Measurements from ENCODE around the gene RFNG. TPM values are rescaled to one million over a fixed set of nuclear protein-coding genes. Genes with fewer than 3 reads are reported as not detected.

The RFNG gene
- total and polyA plus RNA-seq, 9 donors = 20.9 to 61.3 (median 44.7) TPM

DNA sequence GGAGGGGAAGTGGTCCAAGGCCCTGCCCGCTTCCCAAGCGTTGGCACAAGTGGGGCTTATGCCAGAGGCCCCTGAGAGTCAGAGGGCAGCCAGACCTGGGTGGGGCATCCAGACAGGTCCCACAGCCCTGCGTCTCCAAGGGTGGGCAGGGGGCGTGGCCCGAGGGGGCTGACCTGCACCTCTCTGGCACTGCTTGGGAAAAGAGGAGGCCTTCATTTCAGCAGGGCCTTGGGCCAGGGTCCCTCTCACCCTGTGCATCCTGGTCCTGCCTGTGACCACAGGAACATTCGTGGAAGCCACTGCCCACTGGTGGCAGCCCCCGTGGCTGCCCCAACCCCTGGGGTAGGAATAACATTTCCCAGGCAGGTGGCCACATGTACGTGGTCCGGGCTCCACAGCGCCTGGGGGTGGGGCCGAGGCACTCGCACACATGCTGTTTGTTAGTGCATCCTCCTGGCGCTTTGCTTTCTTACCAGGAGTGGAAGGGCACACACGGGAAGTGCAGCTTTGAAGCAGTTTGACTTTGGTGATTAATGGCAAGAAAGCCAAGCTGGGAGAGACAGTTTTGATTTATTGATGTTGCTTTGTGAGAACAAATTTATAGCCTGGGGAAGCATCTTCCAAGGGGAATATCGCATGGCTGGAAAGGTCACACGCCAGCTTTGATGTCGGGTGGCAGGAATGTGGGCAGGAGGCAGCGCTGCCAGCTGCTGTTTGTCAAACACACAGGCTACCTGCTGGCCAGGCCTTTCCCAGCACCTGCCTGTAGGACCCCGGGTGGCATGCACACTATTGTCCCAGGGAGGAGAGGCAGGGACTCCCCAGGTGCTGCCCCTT lies 33.2 kb downstream of the RFNG start:
- Histone ChIP-seq H3K4me1 (ENCODE audit: insufficient read depth) (peaks cover 3% of the 10 kb centered on the region), H3K36me3 (no peaks in the 10 kb centered on the region), H3K27ac (no peak overlapping the region), H3K27me3 (no peaks in the 10 kb centered on the region), H3K4me3 (no peak overlapping the region), H3K9me3 (no peaks in the 10 kb centered on the region)
- TF ChIP-seq EP300 (IDR thresholded peaks at IDR 0.05) (no peak), POLR2A (IDR thresholded peaks at IDR 0.05) (no peak)
- TF ChIP-seq, protein P1, sequence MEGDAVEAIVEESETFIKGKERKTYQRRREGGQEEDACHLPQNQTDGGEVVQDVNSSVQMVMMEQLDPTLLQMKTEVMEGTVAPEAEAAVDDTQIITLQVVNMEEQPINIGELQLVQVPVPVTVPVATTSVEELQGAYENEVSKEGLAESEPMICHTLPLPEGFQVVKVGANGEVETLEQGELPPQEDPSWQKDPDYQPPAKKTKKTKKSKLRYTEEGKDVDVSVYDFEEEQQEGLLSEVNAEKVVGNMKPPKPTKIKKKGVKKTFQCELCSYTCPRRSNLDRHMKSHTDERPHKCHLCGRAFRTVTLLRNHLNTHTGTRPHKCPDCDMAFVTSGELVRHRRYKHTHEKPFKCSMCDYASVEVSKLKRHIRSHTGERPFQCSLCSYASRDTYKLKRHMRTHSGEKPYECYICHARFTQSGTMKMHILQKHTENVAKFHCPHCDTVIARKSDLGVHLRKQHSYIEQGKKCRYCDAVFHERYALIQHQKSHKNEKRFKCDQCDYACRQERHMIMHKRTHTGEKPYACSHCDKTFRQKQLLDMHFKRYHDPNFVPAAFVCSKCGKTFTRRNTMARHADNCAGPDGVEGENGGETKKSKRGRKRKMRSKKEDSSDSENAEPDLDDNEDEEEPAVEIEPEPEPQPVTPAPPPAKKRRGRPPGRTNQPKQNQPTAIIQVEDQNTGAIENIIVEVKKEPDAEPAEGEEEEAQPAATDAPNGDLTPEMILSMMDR (IDR thresholded peaks at IDR 0.05) = no peak
- 70 to 75% (median 72%) methylated on average over 19 of the region's 19 CpGs for WGBS, 3 donors
- intact Hi-C loops (cut with DNase I) = loop anchor here in 2 of 4 donors (5.0 kb wide), 1 partner anchor 56 kb away; the partner anchor contains the start of gene NOTUM (in 2 of the 2)
- DNase-seq = no peak

- Histone ChIP-seq H3K4me3 (no peak overlapping the region), H3K36me3 (no peaks in the 10 kb centered on the region), H3K4me1 (ENCODE audit: insufficient read depth) (peaks cover 3% of the 10 kb centered on the region), H3K27ac (no peak overlapping the region), H3K27me3 (no peaks in the 10 kb centered on the region), H3K9me3 (no peaks in the 10 kb centered on the region)
- 78 to 89% (median 82%) methylated on average over 12 to 13 of the region's 13 CpGs for WGBS, 3 donors
- intact Hi-C loops (cut with DNase I) = loop anchor here in 2 of 4 donors (5.0 kb wide), 1 partner anchor 55 kb away; the partner anchor contains the start of gene NOTUM (in 2 of the 2)
- TF ChIP-seq, protein P1 (IDR thresholded peaks at IDR 0.05) = no peak
- TF ChIP-seq POLR2A (IDR thresholded peaks at IDR 0.05) (no peak), EP300 (IDR thresholded peaks at IDR 0.05) (no peak)
- DNase-seq = no peak
Observed at GRCh38 chr17:82017612-82018151, 33.9 kb downstream of the RFNG start.

- TF ChIP-seq EP300 (IDR thresholded peaks at IDR 0.05) (no peak), POLR2A (IDR thresholded peaks at IDR 0.05) (no peak)
- TF ChIP-seq, protein P1 (IDR thresholded peaks at IDR 0.05) = no peak
- no peaks in the 10 kb centered on the region for H3K27me3 ChIP-seq
- intact Hi-C loops (cut with DNase I) = loop anchor here in 2 of 4 donors (5.0 kb wide), 1 partner anchor 55 kb away; the partner anchor contains the start of gene NOTUM (in 2 of the 2)
Observed at GRCh38 chr17:82016875-82017459, 34.6 kb downstream of the RFNG start.

DNA sequence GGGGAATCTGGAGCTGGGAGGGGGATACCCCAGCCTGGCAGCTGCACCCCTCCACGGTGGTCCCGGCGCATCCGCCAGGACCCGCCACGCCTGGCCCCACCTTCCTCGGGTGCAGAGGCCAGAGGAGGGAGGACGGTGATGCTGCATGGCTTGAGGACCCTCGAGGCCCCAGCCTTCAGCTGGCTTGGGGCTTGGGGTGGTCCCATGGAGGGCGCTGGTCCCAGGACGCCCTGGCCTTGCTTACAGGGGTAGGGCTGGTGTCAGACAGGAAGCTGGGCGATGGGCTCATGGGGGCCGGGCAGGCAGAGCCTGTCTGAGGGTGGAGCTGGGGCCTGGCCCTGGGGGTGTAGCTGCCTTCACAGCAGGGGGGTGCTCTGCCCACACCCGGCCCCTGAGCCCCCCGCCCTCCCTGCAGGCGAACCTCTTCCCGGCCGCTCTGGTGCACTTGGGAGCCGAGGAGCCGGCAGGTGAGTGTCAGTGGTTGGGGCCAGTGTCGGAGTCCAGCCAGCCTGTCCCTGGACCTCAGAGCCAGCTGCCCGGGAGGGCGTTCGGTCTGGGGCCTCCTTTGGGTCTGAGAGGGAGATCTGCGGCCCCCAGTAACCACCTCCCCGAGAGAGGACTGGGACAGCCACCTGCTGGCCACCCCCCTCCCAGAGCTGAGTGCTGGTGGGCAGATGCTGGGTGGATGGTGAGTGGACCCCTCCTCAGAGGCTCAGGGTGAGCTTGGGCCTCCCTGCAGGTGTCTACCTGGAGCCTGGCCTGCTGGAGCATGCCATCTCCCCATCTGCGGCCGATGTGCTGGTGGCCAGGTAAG lies 35.3 kb downstream of the RFNG start:
- no peak for DNase-seq
- intact Hi-C loops (cut with DNase I) = loop anchor here in 2 of 4 donors (5.0 kb wide), 1 partner anchor 54 kb away; the partner anchor contains the start of gene NOTUM (in 2 of the 2)
- Histone ChIP-seq H3K27ac (no peak overlapping the region), H3K36me3 (no peaks in the 10 kb centered on the region), H3K9me3 (no peaks in the 10 kb centered on the region), H3K4me3 (no peak overlapping the region), H3K27me3 (no peaks in the 10 kb centered on the region), H3K4me1 (ENCODE audit: insufficient read depth) (peaks cover under 1% of the 10 kb centered on the region)
- WGBS, 3 donors = 86 to 88% (median 87%) methylated on average over 17 to 28 of the region's 28 CpGs
- TF ChIP-seq, protein P1 (IDR thresholded peaks at IDR 0.05) = no peak
- no peak for TF ChIP-seq POLR2A (IDR thresholded peaks at IDR 0.05)

More at GRCh38 chr17:82016875-82017459, 34.6 kb downstream of the RFNG start:
- DNase-seq = no peak
- peaks cover 3% of the 10 kb centered on the region for H3K4me1 ChIP-seq (ENCODE audit: insufficient read depth)
- no peaks in the 10 kb centered on the region for H3K9me3 ChIP-seq
- no peak overlapping the region for H3K27ac ChIP-seq
- H3K36me3 ChIP-seq = no peaks in the 10 kb centered on the region
- H3K4me3 ChIP-seq = no peak overlapping the region
- WGBS, 3 donors = 83 to 89% (median 84%) methylated on average over 23 to 24 of the region's 24 CpGs
